G401.6 (cell line): Measurements from ENCODE around the gene SLC22A7.
A peak's percentile ranks its signal among the peaks of the same experiment; 100 is the strongest.

Source experiments
- FAIRE-seq: peaks from 2 replicates; lab custom pipeline; 2012; peaks lifted over from hg19 to GRCh38; lab: Jason Lieb, UNC

The SLC22A7 gene, protein sequence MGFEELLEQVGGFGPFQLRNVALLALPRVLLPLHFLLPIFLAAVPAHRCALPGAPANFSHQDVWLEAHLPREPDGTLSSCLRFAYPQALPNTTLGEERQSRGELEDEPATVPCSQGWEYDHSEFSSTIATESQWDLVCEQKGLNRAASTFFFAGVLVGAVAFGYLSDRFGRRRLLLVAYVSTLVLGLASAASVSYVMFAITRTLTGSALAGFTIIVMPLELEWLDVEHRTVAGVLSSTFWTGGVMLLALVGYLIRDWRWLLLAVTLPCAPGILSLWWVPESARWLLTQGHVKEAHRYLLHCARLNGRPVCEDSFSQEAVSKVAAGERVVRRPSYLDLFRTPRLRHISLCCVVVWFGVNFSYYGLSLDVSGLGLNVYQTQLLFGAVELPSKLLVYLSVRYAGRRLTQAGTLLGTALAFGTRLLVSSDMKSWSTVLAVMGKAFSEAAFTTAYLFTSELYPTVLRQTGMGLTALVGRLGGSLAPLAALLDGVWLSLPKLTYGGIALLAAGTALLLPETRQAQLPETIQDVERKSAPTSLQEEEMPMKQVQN

DNA sequence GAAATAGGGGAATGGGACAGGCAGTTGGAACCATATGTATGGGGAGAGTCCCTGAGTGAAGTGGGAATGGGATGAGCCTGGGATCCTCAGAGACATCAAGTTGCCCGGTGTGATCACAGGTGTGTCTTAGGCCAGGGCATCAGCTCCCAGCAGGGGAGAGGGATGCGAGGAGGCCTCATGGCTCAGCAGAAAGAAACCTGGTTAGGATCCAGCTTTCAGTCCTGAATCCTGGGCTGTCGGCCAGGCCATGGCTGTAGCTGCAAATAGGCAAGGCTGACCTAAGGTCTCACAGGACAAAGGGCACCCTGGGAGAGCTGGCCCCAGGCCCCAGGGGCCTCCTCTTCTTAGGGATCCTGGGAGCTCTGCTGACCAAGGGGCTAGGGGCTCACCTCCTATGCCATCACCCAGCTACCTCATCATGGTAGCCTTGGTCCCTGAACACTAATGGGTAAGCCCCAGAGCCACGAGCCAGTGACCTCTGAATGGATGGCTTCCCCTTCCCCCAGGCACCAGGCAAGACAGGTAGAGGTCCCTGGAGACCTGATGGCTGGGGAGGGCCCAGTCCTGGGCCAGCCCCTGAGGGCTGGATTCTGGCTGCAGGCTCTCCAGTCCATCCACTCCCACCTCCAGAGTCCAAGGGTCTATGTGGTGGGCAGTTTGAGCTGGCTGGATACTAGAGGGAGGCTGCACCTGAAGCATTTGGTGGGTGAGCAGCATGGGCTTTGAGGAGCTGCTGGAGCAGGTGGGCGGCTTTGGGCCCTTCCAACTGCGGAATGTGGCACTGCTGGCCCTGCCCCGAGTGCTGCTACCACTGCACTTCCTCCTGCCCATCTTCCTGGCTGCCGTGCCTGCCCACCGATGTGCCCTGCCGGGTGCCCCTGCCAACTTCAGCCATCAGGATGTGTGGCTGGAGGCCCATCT is at the start of gene SLC22A7:
Gene SLC22A7 (plus strand): TSS at position 617 of the 921 bp plus-strand sequence. CDS start 99 bp downstream, at position 716.
- no peak for FAIRE-seq

DNA sequence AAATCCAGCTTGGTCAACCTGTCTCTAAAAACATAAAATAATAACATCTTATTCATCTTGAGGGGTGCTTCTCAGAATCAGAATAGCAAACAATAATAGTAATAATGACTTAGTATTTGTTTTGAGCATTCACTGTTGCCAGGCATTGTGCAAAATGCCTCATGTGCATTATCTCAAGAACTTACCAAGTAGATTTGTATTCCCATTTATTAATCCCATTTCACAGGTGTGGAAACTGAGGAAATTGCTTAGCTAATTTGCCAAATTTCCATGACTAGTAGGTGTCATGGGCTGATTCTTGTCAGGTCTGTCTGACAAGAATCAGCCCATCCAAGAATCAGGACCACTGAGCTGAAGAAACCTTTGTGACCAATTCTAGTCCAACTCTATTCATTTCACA is 49.3 kb upstream of the SLC22A7 start:
- FAIRE-seq = no peak

DNA sequence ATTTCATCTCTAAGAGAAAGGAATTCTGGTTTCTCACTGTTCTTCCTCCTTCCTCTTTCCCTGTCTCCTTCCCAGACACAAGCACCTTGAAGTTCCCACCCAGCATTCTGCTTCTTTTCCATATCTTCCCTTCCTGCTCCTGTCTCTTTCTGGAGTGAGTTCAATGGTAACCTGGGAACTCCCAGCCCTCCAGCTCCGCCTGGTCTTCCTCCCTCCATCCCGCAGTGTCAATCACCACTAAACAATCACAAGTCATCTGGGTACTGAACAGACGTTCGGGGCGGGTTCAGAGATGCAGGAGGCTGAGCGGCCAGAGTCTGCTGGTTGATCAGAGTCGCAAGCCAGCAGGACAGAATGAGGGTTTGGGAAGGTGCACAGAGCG is 47.1 kb upstream of the SLC22A7 start:
- no peak for FAIRE-seq

DNA sequence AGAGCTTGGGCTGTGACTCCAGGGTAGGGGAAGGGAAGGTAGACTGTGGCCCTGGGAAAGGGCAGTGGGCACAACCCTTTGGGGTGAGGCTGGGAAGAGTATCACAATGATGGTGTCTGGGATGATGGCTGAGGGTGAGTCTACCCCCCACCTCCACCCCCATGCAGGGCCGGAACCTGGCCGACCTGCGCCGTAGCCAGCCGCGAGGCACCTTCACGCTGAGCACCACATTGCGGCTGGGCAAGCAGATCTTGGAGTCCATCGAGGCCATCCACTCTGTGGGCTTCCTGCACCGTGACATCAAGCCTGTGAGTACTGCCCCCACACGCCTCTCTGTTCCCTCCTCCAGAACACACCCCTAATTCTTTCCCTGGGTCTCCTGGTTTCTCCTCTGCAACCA is 44.7 kb upstream of the SLC22A7 start:
- no peak for FAIRE-seq

DNA sequence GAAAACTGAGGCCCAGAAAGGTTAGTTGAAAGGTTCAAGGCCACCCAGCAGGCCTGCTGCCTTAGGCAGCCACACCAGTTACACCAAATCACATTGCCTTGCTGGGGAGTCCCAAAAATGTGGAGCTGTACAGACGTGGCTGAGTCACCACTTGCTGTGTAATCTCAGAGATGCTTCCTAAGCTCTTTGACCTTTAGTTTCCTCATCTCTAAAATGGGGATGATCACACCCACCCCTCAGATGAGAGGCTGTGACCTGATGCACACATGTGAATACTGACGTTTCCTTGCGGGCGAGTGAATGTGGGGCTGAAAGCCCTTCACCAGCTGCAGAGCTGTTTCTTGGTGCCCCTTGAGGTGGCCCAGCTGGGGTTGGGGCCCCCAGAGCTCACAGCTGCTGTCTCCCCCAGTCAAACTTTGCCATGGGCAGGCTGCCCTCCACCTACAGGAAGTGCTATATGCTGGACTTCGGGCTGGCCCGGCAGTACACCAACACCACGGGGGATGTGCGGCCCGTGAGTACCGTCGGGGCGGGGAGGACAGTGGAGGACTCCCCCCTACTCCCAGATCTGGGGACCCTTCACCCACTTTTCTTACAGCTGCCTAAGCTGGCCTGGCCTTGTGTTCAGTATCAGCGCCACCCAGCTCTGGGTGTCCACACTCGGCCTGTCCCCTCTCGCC is 43.8 kb upstream of the SLC22A7 start:
- FAIRE-seq = no peak

DNA sequence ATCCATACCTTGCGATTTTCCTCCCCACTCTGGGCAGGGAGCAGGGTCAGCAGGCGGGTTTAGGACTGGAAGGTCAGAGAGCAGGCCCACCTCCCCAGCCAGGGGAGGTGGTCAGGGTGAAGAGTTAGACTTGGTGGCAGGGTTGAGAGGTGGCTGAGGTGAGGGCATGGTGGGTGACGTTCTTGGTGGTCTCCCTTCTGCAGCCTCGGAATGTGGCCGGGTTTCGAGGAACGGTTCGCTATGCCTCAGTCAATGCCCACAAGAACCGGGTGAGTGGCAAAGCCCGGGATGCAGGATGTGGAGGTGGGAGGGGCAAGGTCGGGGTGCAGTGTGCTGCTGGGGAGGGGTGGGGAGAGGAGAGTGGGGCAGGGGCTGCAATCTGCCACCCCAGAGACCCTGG is 43.2 kb upstream of the SLC22A7 start:
- FAIRE-seq = no peak

DNA sequence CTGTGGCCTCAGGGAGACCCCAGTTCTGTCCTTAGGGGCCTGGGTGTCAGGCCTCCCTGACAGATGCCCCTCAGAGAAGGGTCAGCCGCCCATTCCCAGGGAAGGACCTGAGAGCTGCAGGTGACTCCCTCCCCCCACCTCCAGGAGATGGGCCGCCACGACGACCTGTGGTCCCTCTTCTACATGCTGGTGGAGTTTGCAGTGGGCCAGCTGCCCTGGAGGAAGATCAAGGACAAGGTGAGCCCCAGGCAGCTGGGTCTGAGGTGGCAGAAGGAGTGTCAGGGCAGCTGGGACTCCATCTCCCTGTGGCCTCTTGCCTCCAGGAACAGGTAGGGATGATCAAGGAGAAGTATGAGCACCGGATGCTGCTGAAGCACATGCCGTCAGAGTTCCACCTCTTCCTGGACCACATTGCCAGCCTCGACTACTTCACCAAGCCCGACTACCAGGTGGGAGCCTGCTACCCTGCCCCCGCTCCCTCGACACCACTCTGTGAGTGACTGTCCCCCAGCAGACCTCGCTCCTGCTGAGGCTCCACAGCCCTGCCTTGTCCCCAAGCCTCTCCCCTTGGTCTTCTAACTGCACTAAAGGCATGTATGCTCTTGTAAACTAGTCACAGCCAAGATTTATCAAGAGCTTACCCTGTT is 42.5 kb upstream of the SLC22A7 start:
- no peak for FAIRE-seq

DNA sequence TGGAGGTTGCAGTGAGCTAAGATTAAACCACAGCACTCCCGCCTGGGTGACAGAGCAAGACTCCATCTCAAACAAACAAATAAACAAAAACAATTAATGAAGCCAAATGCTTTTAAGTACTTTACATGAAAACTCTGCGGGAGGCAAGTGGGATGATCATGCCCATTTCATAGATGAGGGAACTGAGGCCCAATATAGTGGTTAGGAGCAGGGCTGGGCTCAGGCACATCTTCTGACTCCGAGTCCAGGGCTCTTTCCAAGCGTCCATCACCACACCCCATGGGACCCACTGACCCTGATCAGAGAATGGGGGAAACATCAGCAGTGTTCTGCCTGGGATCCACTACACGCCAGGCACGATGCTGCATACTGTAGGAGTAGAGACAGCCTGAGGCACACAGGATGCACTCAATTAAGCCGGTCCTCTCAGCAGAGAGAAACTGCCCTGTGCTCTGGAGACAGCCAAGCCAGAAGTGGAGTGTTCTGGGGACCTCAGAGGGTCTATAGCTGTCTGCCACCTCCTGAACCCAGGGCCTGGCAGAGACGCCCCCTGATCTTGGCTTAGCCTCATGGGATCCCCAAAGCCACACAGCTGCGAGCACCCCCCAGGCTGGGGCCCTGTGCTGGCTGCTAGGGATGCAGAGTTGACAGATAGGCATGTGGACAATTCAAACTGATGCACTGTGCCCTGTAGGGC is 41.2 kb upstream of the SLC22A7 start:
- no peak for FAIRE-seq

DNA sequence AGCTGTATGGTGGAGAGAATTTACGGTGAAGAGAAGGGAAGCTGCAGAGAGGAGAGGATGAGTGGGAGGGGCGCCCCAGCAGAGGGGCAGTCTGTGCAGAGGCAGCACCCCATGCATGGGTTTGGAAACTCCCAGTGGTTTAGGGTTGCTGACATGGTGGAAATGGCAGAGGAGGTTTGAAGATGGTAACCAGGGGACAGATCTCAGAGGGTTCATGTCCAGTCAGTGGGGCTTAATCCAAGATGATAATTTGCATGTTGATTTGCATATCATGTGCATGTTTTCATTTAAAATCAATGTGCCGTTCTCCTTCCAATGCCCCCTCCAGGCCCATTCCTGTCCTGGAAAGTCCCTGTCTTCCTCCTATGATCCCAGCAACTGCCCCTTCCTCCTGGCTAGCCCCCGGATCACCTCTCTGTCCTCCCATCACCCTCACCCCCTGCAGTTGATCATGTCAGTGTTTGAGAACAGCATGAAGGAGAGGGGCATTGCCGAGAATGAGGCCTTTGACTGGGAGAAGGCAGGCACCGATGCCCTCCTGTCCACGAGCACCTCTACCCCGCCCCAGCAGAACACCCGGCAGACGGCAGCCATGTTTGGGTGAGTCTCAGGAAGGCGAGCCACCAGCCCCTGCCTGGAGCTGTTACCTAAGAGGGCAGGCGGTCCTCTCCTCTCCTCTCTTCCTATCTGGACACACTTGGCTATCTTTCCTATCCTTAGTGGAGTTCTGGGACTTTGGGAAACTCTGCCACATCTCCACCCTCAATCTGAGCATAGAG is 40.5 kb upstream of the SLC22A7 start:
- FAIRE-seq = no peak

DNA sequence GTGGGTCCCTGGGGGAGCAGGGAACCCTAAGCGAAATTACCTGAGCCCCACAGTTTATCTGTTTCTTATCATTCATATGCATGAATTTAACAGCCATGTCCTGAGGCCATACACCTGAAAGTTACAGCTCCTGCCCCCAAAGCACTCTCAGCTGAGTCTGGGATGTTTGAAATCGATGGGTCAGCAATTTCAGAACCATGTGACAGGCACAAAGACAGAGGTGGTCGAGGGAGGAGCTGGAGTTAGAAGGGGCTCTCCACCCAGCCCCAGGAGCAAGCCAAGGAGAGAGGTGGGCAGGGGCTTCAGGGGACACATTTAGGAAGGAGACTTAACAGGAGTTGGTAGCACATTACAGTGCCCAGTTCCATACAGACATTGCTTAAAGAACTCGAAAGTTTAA is 39.9 kb upstream of the SLC22A7 start:
- FAIRE-seq = no peak

DNA sequence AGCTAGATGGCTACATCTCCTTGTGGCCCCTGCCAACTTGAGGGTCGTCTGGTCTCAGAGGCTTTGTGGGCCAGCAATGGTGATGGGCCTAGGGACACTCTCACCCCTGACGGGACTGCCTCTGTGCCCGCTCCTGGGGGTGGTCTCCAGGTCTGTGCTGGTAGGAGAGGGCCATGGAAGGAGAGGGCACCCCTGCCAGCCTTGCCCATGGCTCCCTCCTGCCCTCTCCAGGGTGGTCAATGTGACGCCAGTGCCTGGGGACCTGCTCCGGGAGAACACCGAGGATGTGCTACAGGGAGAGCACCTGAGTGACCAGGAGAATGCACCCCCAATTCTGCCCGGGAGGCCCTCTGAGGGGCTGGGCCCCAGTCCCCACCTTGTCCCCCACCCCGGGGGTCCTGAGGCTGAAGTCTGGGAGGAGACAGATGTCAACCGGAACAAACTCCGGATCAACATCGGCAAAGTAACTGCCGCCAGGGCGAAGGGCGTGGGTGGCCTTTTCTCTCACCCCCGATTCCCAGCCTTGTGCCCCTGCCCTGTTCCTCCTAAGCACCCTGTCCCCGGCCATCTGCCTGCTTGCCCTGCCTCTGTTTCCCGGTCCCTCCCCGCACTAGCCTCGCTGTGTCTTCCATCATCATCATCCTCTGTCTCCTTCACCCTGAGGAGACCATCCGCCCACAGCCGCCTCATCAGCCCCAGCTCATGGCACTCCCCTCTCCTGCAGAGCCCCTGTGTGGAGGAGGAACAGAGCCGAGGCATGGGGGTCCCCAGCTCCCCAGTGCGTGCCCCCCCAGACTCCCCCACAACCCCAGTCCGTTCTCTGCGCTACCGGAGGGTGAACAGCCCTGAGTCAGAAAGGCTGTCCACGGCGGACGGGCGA is 39.0 kb upstream of the SLC22A7 start:
- FAIRE-seq = no peak

DNA sequence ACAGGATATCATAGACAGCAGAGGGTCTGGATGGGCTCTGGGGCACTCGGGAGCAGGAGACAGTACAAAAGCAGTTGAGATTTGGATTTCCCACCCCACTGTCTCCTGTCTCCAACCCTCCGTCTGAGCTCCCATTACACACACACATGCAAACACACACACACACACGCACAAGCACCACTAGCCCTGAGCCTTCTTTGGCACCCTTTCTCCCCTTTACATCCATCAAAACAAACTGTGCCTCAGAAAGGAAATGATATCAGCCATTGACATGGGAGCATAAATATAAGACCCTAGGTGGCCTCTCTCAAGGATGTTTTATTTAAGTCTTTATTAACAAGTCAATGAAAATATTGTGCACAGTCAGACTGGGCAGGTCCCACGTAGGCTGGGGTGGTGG is 37.3 kb upstream of the SLC22A7 start:
- no peak for FAIRE-seq

DNA sequence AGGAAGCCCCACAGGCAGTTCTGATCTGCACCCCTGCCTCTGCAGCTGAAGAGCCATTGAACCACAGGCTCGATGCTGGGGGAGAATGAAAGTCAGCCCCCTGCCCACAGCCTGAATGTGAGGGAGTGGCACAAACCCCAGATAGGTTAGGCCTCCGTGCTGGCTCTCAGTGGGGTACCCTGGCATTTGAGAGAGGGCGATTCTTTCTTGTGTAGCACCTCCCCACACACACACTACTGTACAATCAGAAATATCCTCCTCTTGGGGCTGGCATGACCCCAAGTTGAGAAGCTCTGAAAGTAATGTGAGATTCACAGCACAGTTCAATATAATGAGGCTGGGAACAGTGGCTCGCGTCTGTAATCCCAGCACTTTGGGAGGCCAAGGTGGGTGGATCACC is 36.9 kb upstream of the SLC22A7 start:
- no peak for FAIRE-seq

DNA sequence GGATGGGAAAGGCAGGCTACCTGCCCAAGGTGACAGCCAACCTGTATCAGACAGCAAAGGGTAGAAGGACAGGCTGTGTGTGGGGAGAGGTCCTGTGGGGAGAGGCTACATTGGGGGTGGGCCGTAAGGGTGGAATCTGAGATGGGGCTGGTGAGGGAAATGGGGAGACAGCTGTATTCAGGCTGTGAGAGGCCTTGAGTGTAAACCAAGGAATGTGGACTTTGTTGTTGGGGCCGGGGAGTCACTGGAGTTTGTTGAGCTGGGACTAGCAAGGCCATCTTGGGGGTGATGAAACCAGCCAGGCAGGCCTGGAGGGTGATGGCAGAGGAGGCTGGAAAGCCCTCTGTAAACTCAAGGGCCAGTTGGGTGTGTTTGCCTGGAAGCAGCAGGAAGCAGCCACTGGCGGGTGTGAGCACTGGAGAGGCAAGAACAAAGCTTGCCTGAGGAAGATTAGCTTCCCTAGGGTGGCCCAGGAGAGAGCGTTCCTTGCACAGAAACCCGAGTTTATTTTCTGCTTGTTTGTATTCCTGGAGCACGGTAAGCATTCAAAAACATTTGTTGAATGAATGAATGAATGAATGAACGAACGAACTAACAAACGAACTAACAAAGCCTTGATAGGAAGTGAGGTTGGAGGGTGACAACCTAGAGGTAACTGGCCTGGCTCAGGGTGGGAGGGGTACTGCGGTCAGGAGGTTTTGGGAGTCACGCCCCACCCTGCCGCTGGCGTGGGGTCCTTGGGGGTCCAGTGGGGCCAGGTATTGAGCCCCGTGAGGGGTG is 35.9 kb upstream of the SLC22A7 start:
- FAIRE-seq = no peak

DNA sequence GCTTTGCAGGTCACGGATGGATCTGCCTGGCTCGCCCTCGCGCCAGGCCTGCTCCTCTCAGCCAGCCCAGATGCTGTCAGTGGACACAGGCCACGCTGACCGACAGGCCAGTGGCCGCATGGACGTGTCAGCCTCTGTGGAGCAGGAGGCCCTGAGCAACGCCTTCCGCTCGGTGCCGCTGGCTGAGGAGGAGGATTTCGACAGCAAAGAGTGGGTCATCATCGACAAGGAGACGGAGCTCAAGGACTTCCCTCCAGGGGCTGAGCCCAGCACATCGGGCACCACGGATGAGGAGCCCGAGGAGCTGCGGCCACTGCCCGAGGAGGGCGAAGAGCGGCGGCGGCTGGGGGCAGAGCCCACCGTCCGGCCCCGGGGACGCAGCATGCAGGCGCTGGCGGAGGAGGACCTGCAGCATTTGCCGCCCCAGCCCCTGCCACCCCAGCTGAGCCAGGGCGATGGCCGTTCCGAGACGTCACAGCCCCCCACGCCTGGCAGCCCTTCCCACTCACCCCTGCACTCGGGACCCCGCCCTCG is 35.2 kb upstream of the SLC22A7 start:
- FAIRE-seq = no peak

DNA sequence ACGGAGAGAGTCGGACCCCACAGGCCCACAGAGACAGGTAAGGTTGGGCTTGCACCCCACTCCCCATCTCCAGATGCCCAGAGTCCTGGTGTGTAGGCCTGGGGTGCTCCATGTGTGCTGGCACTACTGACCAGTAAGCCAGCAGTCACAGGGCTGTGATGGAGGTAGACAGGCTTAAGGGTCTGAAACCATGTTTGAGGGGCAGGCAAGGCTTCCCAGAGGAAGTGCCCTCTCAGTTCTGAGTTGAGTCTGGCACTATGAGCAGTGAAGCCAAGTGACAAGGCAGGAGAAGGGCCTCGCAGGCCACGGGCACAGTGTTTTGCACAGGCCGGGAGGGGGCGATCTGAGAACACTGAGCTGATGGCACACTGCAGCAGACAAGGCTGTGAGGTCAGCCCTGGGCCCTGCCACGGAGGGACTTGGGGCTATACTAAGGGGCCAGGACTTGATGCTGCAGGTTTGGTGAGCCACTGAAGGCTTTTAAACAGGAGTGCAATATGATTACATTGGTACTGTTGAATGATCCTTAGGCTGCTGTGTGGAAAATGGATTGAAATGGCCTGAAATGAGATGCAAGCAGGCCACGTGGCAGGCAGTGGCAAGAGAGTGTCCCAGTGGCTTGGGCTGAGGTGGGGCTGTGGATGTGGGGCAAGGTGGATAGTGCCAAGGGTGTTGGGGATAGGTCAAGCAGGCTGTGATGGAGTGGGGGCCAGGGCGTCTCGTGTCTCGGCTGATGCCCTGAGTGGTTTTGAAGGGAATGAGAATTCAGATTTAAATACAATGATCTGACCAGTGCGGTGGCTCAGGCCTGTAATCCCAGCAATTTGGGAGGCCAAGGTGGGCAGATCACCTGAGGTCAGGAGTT is 34.5 kb upstream of the SLC22A7 start:
- peak; percentile 69 for FAIRE-seq

DNA sequence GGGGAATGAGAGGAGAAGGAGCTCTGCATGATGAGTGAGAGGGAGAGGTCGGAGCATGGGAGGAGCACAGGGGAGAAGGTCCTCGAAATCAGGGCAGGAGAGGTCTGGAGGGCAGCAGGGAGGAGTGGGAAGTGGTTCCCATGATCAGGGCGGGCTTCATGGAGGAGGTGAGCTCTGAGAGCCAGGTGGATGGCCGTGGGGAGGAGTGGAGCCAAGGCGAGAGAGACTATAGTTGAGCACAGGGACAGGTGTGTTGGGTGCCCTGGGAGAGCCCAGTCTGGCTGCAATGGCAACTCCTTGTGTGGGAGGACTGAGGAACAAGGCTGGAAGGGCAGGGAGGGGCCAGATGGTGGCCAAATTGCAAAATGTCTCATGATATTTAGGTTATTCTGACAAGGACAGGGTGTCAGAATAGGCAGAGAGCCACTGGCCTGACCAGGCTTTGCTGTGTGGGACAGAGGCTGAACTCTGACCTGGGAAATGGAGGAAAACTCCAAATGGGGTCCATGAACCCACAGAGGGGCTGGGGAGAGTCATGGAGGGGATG is 33.4 kb upstream of the SLC22A7 start:
- FAIRE-seq = no peak
